GM10266 (cell line): ENCODE data around the gene KREMEN1.

Experiments used
- DNase-seq: peaks from one replicate; pipeline ENCODE4 v3.0.0; 2012; ENCODE audit errors: extremely low spot score
- TF ChIP-seq, protein P1 (sequence below): IDR thresholded peaks from 2 replicates; pipeline ENCODE4 v1.5.1; 2012; ENCODE audit warnings: mild to moderate bottlenecking, low read depth; ENCODE audit not compliant: control insufficient read depth, insufficient read depth; ENCODE audit errors: missing control alignments

Gene KREMEN1

GRCh38 chr22:29186302-29186701, 113.5 kb downstream of the KREMEN1 start:
- DNase-seq: no peak
- TF ChIP-seq, protein P1, sequence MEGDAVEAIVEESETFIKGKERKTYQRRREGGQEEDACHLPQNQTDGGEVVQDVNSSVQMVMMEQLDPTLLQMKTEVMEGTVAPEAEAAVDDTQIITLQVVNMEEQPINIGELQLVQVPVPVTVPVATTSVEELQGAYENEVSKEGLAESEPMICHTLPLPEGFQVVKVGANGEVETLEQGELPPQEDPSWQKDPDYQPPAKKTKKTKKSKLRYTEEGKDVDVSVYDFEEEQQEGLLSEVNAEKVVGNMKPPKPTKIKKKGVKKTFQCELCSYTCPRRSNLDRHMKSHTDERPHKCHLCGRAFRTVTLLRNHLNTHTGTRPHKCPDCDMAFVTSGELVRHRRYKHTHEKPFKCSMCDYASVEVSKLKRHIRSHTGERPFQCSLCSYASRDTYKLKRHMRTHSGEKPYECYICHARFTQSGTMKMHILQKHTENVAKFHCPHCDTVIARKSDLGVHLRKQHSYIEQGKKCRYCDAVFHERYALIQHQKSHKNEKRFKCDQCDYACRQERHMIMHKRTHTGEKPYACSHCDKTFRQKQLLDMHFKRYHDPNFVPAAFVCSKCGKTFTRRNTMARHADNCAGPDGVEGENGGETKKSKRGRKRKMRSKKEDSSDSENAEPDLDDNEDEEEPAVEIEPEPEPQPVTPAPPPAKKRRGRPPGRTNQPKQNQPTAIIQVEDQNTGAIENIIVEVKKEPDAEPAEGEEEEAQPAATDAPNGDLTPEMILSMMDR: no peak

- TF ChIP-seq, protein P1: no peak
- no peak for DNase-seq
These were observed 115.0 kb downstream of the KREMEN1 start for GRCh38 chr22:29187831-29188230.

DNA sequence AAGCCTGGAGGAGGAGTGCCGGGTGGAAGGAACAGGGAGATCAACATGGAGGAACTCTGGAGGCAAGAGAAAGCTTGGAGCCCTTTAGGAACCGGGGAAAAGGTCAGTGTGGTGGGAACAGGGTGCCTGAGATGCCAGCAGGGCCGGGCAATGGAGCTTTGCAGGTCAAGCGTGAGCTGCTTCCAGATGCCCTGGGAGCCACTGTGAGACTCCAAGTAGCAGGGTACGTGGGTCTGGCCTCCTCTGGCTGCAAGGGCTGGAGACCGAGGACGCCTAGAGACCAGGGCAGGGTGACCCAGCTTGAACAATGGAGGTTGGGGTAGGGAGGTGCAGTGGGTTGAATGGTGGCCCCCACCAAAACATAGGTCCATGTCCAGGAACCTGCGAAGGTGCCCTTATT, 117.2 kb downstream of the KREMEN1 start:
- TF ChIP-seq, protein P1: no peak
- DNase-seq: no peak

DNA sequence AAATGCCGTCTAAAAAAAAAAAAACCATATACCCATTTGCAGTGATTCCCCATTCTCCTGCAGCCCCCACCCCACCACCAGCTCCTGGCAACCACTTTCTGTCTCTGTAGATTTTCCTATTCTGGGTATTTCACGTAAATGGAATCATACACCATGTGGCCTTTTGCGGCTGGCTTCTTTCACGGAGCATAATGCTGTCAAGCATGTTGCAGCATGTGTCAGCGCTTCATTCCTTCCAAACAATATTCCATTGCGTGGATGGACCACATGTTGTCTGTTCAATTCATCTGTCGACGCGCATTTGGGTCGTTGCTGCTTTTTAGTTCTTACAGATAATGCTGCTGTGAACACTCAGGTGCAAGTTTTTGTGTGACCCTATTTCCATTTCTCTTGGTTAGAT, 118.1 kb downstream of the KREMEN1 start:
- no peak for DNase-seq
- TF ChIP-seq, protein P1: no peak

GRCh38 chr22:29193021-29193420, 120.2 kb downstream of the KREMEN1 start:
- TF ChIP-seq, protein P1: no peak

GRCh38 chr22:29194184-29194583, 121.3 kb downstream of the KREMEN1 start:
- DNase-seq: no peak
- TF ChIP-seq, protein P1: no peak

More at GRCh38 chr22:29193021-29193420, 120.2 kb downstream of the KREMEN1 start:
- no peak for DNase-seq

DNA sequence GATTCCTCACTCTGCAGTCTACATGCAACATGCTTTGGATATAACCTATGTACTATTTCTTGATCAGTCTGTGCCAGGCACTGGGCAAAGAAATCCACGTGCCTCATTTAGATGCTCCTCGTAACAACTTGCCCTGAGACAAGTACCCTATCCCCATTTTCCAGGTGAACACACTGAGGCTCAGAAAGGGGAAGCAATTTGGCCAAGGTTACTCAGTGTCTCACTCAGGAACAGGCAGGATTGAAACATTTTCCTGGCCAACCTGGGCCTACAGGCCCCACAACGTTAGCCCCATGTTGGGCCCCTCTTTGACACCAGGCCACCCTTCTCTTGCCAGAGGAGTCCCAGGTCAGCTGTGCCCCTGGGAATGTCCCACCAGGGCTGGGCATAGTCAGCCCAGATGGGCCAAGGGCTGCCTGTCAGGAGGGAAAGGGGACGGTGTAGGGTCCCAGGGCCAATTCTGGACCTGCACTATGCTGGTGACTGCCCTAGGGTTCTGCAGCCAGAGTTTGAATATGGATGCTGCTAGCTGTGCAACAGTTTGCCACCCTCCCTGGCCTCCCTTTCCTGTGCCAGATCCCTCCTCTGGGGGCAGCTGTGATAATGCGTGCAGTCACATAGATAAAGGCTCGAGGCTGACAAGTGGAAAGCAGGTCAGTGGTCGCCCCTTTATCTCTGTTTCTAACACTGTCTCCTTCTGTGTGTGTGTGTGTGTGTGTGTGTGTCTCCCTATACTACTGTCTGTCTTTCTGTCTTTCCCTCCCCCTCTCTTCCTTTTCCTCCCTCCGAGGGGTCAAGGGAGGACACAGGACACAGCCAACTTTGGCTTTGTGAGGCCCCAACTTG, 122.5 kb downstream of the KREMEN1 start:
- TF ChIP-seq, protein P1: no peak
- DNase-seq: no peak
